RPMI8226 (cell line): ENCODE measurements around the gene ADCY5.

Experiments used
- DNase-seq: peaks from one replicate; pipeline ENCODE4 v3.0.0-alpha.2; 2015

Gene ADCY5

DNA sequence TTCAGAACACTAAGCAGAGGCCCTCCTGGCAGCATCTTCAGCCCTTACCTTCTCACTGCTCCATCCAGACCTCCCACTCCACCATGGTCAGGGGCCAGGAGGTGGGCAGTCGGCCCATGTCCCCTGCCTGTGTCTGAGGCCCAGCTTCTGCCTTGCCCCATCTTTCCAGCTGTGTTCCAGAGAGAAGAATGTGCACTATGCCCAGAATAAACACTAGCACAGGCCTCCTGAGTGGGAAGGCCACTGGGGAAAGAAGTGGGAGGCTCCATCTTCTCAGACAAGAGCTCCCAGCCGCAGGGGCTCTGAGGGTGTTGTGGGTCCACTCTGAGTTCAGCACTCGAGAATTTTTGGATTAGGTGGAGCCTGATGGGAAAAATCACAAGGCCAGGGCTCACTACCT lies 44.5 kb downstream of the ADCY5 start:
- no peak for DNase-seq

DNA sequence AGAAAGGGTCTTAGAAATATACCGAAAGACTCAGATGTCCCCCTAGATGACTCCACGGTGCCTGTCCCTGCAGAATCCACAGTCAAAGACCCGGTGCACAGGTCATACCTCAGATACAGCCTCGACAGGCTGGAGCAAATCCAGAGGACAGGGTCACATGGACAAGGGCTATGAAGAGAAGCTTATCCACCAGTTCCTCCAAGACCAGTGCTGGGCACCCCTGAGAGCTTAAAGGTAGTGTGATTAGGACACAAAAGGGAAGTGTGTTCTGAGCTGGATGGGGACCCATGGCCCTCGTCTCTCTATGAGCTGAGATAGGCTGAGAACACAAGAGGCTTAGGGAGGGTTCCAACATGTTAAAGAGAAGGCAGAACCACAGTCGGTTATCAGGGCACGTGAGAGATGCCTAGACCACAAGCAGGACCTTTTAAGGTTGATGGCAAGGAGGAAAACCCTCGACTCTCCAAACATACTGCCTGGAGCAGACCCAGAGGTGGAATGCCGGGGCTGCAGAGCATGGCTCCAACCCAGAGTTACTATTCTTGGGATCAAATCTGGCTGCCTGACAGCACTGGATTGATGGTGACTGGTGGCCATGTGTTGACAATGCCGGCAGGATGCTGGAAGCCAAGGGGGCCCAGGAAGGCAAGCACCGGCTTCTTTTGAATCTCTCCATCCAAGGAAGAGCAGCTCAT lies 46.9 kb downstream of the ADCY5 start:
- no peak for DNase-seq

DNA sequence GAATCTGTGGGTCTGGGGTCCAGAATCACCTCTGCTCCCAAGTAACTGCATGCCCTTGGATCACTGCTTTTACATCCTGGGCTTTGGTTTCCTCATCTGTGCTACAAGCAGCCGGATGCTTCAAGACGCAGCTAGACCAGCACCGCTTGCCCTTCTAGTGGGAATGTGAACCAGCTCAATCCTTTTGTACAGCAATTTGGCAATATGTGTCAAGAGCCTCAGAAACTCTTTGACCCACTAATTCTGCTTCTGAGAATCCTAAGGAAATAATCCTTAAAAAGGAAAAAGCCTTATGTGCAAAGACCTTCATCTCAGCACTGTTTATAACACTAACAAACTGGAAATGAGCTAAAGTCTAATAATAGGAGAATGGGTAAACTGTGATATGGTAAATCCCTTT lies 48.7 kb downstream of the ADCY5 start:
- DNase-seq, result no peak

DNA sequence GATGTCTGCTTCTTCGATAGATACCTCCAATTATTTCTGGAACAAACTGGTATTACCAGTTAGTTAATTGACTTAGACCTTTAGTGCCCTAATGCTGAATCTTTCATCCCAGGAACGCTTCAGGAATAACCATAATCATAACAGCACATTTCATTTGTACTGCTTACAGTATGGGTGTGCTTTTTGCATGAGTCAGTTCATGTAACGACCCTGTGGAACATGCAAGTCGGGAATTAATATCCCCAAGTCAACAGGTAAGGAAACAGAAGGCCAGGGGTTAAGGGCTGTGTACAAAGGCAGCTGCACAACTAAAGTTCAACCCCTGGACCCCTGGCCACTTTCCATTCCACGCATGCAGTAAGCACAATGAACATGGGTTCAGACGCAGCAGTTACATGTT lies 49.2 kb downstream of the ADCY5 start:
- no peak for DNase-seq

DNA sequence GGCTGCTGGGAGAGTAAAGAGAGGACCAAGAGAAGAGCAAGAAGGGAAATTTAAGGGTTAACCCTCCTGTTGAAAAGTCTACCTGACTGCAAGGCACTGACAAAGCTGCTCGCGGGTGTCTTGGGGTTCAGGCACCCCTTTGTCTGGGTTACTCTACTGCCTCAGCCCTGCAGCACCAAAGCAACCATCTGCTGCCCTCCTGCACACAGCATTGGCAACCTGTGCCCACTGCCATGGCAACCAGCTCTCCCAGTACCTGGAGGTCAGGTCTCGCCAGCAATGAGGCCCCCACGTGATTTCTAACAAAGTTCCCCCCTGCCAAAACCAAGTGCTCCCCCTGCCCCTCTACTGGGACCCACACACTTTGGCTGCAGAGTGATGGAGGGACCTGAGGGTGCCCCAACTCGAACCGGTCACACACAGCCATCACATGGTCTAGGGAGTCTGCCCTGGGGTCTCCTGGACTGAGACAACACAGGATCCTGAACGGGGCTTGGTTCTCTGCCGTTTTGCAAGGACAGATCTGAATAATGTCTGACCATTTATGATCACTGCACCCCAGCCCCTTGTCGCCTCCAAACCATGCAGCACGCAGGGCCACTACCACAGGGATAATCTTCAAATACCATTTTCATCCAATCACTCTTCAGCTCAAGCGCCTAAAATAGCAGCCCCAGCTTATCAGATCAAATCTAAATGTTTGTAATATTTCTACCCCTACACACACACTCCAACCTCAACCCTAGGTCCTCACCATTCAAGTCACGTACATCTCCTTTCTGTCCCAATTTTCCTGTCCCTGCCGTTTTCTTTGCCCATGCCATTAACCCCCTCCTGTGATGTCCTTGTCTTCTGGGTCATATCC lies 50.7 kb downstream of the ADCY5 start:
- DNase-seq, result no peak

DNA sequence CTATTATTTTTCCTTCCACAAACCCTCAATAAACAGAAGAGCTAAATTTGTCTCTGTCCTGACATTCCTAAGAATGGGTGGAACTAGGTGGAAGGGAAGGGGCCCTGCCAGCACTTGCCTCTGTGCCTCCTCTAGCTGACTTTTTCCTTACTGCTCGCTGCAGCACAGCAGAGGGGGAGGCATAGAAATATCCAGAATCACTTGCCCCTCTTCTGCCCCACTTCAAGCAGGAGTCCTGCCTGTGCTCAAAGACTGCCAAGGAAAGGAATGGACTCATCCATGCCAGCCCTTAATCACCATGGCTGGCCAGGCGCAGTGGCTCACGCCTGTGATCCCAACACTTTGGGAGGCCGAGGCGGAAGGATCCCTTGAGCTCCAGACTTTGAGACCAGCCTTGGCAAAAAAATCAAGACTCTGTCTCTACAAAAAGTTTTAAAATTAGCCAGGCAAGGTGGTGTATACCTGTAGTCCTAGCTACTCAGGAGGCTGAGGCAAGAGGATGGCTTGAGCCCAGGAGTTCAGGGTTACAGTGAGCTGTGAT lies 51.8 kb downstream of the ADCY5 start:
- no peak for DNase-seq

DNA sequence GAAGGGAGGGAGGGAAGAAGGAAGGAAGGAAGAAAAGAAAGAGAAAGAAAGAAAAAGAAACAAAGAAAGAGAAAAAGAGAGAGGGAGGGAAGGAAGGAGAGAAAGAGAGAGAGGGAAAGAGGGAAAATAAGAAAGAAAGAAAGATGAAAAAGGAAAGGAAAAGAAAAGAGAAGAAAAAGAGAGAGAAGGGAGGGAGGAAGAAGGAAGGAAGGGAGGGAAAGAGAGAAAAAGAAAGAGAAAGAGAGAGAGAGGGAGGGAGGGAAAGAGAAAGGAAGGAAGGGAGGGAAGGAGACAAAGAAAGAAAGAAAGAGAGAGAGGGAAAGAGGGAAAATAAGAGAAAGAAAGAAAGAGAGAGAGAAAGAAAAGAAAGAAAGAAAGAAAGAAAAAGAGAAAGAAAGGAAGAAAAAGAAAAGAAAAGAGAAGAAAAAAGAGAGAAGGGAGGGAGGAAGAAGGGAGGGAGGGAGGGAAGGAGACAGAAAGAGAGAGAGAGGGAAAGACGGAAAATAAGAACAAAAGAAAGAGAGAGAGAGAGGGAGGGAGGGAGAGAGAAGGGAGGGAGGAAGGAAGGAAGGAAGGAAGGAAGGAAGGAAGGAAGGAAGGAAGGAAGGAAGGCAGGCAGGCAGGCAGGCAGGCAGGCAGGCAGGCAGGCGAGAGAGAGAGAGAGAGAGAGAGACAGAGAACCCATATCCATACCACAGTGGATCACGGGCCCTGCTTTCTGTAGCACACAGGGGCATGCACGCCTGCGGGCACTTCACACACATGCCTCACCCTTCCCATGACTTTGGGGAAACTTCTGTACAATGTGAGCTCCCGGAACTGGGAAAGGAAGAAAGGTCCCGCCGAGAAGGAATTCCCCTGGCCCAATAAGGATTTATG lies 52.5 kb downstream of the ADCY5 start:
- no peak for DNase-seq

DNA sequence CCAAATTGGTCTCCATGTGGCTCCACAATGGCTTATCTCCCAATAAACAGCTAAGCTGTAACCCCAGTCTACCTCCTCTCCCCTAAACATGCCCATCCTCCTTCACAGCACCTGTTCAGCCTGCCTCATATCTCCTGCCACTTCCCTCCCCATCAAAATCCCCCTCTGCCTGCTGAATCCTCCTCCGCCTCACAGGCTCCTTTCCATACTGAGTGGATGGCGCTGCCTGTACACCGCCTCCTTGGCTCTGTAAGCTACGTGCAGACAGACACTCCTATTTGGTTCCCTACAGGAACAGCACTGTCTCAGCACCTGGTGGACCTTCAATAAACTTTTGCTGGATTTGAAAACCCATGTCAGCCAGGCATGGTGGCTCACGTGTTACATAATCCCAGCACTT lies 53.7 kb downstream of the ADCY5 start:
- DNase-seq, result no peak

DNA sequence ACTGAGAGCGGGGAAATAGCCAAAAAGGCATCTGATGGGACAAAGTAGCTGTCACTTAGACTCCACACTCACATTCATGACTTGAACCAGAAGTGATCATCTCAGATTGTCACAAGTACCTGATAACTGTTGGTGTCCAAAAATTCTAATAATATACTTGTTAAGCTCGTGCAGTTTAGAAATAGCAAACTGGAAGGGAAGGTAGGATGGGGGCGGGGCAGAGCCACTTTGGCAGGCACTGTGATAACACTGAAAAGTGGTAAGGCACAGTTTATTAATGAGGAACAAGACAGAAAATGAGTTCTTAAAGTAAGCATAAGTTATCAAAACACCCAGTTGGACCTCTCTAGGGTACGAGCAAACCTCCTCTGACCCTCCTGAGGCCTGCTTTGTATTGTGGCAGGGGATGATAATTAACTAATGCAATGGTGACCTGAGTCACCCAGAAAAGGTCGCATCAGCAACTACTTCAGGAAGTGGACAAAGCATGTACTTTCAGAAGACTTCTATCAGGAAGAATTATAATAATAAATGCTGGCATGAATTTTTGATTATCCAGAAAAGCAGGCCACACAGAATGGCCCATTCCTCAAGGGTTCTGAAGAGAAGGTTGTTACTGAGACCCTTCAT lies 54.4 kb downstream of the ADCY5 start:
- peak; percentile 60 for DNase-seq

DNA sequence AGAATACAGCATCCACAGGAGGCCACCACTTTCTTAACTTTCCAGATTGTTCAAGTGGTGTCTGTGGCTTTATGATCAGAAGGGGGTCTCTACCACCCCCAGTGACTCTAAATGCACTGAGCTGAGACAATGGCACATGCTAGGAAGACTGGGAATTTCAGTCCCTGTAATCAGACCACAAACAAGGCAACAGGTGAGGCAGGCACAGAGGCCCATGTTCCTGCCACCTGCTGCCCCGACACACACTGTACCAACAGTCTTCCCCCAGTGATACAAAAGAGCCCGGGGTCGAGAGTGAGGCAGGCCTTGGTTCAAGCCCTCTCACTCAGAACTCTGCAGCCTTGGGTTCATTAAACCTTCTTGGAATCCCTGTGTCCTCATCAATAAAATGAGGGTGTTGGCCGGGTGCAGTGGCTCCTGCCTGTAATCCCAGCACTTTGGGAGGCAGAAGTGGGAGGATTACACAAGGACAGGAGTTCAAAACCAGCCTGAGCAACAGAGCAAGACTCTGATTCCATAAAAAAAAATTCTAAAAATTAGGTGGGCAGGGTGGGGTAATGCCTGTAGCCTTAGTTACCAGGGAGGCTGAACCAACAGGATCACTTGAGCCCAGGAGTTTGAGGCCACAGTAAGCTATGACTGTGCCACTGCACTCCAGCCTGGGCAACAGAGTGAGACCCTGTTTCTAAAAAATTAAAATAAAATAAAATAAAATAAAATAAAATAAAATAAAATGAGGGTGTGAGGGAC lies 55.8 kb downstream of the ADCY5 start:
- DNase-seq, result no peak

DNA sequence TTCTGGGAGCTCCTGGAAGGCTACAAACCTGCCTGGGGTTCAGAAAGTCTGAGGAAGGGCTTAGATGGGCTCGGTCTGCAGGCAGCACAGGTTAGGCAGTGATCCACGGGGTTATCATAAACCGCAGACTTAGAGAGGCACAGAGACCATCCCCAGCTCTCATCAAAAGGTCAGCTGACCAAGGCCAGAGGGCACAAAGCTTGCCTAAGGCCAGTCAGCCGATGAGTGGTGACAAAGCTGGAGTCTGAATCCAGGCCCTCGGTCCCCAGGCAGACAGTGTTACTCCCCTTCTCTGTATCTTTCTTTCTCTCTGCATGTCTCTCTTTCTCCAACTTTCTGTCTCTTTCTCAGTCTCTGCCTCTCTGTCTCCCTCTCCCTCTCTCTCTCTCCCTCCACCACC lies 56.5 kb downstream of the ADCY5 start:
- no peak for DNase-seq

DNA sequence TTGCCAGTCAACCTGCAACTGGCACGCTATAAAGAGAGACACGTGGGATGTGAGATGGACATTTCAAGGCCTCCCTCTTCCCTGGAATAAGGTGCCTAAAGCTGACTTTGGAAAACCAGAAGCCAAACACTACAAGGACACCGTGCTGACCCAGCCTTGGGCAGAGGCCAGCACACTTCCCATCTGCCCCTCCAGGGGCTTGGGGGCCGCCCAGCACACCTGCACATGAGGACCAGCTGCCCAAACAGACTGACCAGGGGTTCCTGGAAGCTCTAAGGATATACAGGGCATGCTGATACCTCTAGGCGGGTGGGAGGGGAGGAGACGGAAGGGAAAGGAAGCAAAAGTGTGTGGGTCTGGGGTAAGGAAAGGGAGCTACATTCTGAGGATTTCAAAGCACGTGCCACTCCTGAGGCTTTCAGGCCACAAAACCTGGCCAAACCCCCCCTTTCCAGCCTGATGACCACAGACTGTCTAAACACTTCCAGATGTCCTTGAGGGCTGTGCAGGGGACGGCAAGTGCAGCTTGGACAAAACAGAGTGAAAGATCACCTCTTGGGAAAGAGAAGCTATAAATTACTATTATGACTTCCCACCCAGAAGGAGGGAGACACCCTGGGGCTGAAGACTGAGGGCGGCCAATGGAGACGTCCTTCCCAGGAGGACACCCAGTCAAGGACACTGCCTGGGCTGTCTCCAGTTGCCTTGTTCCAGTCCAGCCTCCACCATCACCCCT lies 57.9 kb downstream of the ADCY5 start:
- no peak for DNase-seq

DNA sequence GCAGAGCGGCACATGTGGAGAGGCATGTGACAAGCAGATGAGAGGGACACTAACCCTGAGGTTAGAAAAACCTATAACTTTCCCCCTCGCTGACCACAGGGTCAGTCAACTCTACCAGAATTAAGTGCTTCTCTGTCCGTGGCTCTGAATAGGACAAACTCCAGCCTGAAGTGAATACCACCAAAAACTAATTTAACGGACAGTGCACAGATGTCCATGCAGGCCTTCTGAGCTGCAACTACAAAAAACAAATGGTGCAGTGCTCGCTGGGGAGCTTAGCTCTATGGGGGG lies 59.3 kb downstream of the ADCY5 start:
- DNase-seq, result no peak

DNA sequence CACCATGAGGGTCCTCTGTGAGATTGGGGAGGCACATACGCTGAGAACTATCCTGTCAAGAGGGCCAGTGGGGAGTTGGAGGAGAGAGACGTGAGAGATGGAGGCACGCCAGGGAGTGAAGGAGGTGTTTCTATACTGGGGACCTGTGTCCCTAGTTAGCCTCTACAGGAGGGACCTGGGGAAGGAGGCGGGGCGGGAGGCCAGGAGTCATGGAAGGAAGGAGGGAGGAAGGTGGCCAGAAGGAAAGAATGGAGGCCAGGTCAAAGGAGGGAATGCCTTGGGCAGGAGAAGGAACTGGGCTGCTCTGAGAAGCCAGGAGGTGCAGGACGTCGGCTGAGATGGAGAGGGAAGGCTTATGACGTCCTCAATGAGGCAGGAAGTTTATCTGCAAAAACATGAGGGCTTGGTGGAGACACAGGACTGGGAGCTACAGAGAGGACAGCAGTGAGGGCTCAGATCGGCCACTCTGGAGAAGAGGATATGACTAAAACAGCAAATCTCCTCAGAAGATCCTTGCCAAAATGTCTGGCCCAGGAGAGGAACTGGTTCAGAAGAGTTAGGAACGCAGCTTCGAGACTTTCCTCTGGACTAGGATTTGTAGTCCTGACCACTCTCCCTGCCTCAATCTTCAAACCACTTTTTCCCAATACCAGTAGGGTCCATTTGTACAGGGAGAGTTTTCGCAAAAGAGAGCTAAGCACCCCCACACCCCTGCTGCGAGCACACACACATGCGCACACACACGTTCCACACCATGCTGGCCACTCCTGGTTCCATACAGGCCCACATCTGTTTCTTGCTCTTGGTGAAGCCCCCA lies 59.9 kb downstream of the ADCY5 start:
- DNase-seq, result no peak

DNA sequence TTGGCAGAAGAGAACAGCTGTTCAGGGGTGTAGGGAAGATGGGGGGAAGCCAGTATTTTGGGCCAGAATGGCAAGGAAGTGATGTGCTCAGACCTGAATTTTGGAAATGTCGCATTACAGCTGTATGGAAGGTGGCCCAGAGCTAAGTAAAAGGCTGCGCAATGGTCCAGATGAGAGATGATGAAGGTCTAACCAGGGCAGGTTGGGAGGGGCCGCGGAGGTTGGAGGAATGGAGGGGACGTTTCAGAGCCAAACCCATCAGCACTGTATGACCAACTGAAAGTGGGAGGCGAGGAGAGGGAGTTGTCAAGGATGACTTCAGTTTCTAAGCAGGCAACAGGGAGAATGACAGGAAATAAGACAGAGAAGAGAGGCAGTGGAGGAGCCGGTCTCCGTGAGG lies 60.8 kb downstream of the ADCY5 start:
- no peak for DNase-seq

DNA sequence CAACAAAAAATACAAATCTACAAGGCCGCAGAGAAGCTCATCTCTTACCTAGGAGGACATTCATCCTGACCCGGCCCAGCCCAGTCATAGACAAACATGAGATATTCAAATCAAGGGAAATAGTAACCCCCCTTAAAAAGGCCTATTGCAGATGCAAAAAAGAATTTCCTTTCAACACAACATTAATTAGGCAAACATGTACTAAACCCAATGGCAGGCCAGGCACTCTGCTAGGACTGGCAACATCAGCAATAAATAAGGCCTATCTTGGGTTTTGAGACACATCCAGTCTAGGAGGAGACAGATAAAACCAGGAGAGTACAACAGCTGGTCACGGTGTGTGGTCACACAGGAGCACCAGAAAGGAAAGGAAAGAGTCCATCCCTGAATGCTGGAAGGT lies 61.4 kb downstream of the ADCY5 start:
- no peak for DNase-seq

DNA sequence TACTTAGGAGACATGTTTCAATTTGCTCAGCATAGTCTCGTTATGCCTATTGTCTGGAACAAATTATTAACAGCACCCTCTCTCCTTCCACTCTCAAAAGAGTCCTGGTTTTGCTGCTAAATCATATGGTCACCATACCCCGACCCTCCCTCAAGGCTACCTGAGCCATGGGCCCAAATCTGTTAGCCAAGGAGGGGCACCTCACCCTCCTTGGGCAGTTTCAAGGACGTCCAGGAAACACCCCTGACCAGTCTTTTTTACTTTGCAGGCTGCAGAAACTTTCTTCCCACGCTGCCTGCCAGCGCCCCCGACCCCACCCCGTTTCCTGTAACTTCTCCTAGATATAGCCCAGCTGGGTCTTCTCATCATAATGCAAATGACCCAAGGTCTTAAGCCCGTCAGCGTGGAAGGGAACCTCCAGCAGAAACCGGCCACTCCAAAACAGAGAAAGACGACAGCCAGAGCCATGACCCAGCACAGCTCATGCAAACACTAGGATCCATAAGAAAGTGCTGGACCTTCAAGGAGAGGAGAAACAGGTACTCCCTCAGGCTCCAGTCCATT lies 62.3 kb downstream of the ADCY5 start:
- no peak for DNase-seq

DNA sequence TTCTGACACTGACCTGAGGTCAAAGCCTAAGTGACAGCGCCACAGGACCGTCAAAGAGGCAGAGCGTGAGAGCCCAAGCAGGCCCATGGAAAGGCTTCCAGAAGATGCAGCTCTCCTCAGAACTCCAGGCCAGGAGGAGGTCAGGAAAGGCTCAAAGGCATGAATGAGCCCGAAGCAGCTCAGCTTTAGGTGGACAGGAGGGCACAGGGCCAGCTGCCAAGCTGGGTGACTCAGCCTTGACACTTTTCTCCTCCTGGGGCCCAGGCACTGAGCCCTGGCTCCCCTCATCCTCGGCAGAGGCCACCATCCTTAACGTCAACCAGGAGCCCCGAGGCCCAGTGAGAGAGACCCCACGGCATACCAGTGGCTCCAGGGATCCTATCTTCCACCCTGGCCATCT lies 62.9 kb downstream of the ADCY5 start:
- DNase-seq, result no peak

DNA sequence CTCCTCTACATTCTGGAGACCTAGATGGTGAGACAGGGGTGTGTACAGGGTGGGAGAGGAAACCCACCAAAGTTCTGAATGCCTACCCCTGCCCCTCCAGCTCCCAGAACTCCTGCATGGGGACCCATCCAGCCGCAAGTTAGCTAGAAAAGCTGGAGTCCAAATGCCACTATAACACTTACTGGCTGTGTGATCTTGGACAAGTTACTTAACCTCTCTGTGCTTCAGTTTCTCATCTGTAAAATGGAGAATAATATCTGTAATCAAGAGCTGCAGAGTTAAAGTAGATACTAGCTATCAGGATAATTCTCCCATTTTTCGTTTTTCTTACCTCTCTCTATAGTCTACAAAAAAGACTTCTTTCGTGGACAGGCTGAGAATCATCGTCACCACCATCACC lies 63.4 kb downstream of the ADCY5 start:
- DNase-seq, result no peak

DNA sequence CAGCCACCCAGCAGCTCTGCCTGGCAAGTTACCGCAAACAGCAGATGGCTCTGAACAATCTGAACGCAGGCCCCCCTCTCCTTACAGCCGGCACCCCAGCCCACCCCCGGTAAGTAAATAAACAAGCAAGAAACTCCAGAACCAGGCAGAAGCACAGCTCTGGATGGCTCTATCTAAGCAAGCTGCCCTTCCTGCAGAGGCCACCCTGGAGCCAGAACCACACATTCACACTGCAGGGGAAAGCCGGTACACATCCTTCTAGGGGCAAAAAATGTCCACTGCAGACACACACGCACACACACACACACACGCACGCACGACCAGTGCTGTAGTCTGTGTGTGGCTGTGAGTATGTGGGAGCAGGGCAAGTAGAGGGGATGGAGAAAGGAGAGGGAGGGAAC lies 63.9 kb downstream of the ADCY5 start:
- no peak for DNase-seq
